Activated CD4-positive, alpha-beta T cell treated with anti-CD3 and anti-CD28 coated beads, Interleukin-2, amount 10 ng/mL, durations not matched to agents 7 days and 5 days (primary cell): ENCODE measurements around the gene NPAS2. TPM values are rescaled to one million over a fixed set of nuclear protein-coding genes. Genes with fewer than 3 reads are reported as not detected.

Experiments
- CTCF ChIA-PET: fragments of 350-600 bp; sonication (Branson Sonifier 250); formaldehyde crosslinking; loops from one replicate; lab custom pipeline; 2021; ENCODE audit warnings: antibody characterized with exemption; lab: Charles Lee
- POLR2A ChIA-PET: fragments of 350-600 bp; sonication (Branson Sonifier 250); formaldehyde crosslinking; loops from one replicate; lab custom pipeline; 2021; ENCODE audit warnings: antibody characterized with exemption; lab: Charles Lee
- DNase-seq: peaks from one replicate; pipeline ENCODE4 v3.0.0-alpha.2; 2020
- H3K27ac Mint-ChIP-seq: one replicate; pipeline ENCODE4 v1.8.0; 2021; ENCODE audit warnings: mild to moderate bottlenecking, moderate library complexity, mixed read lengths
- H3K27me3 Mint-ChIP-seq: one replicate; pipeline ENCODE4 v1.8.0; 2021; ENCODE audit warnings: mixed read lengths
- H3K36me3 Mint-ChIP-seq: one replicate; pipeline ENCODE4 v1.8.0; 2021; ENCODE audit warnings: low read depth, mixed read lengths
- H3K4me1 Mint-ChIP-seq: one replicate; pipeline ENCODE4 v1.8.0; 2021; ENCODE audit warnings: mixed read lengths
- H3K4me3 Mint-ChIP-seq: one replicate; pipeline ENCODE4 v1.8.0; 2021; ENCODE audit warnings: mild to moderate bottlenecking, moderate library complexity, mixed read lengths
- H3K9me3 Mint-ChIP-seq: one replicate; pipeline ENCODE4 v1.8.0; 2021; ENCODE audit warnings: mixed read lengths
- total RNA-seq, 2 experiments: library from RNA; stranded (reverse); gene quantifications; one replicate each; pipeline ENCODE4 v1.2.3, GENCODE V29; 2021

Gene NPAS2
- total RNA-seq, 2 experiments from 2014 or later = 5.6 to 6.1 TPM

DNA sequence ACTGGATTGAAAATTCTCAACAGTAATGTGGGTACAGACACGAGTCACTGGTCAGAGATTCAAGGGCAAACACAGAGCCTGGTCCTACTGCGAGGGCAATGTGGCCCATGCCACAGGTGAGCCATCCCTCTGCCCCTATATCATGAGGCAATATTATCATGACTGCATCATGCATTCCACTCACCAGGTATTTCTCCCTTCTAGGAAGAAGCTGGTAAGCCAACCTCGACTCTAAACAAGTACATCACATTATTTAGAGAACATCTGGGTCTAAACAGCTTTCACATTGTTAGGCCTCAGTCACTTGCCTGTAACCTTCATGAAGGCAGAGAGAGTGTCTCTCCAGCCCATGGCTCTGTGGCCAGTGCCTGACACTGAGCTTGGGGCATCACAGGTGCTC lies 167.6 kb downstream of the NPAS2 start:
- H3K4me3 Mint-ChIP-seq = no peak overlapping the region
- peaks cover 2% of the 10 kb centered on the region for H3K4me1 Mint-ChIP-seq
- no peaks in the 10 kb centered on the region for H3K36me3 Mint-ChIP-seq
- no peaks in the 10 kb centered on the region for H3K27me3 Mint-ChIP-seq
- POLR2A ChIA-PET = interaction anchor here (0.6 kb wide), 1 partner anchor 211 kb away, joined by 5 read pairs; no protein-coding TSS in a partner anchor
- DNase-seq = no peak
- H3K27ac Mint-ChIP-seq = no peak overlapping the region
- CTCF ChIA-PET = interaction anchor here (0.9 to 2.8 kb wide), 3 partner anchors 15 to 378 kb away, joined by 3 to 6 read pairs (median 6); partner anchors contain the start of gene RPL31
- H3K9me3 Mint-ChIP-seq = no peaks in the 10 kb centered on the region

DNA sequence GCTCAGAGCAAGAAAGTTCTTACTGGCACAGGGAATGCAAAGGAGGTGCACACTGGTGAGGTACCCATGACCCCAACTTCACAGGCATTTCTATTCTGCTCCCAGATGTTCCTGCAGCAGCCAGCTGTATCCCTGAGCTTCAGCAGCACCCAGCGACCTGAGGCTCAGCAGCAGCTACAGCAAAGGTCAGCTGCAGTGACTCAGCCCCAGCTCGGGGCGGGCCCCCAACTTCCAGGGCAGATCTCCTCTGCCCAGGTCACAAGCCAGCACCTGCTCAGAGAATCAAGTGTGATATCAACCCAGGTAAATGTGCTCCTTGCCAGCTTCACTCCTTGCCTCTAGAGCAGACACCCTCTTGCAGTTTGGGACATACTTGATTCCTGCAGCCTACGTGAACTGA lies 168.0 kb downstream of the NPAS2 start:
- ChIA-PET CTCF (interaction anchor here (0.9 to 2.8 kb wide), 3 partner anchors 15 to 378 kb away, joined by 3 to 6 read pairs (median 6); partner anchors contain the start of gene RPL31), POLR2A (interaction anchor here (0.6 kb wide), 1 partner anchor 210 kb away, joined by 5 read pairs; no protein-coding TSS in a partner anchor)
- Mint-ChIP-seq H3K4me1 (peaks cover 2% of the 10 kb centered on the region), H3K27ac (no peak overlapping the region), H3K9me3 (no peaks in the 10 kb centered on the region), H3K36me3 (no peaks in the 10 kb centered on the region), H3K27me3 (no peaks in the 10 kb centered on the region), H3K4me3 (no peak overlapping the region)
- DNase-seq = no peak

DNA sequence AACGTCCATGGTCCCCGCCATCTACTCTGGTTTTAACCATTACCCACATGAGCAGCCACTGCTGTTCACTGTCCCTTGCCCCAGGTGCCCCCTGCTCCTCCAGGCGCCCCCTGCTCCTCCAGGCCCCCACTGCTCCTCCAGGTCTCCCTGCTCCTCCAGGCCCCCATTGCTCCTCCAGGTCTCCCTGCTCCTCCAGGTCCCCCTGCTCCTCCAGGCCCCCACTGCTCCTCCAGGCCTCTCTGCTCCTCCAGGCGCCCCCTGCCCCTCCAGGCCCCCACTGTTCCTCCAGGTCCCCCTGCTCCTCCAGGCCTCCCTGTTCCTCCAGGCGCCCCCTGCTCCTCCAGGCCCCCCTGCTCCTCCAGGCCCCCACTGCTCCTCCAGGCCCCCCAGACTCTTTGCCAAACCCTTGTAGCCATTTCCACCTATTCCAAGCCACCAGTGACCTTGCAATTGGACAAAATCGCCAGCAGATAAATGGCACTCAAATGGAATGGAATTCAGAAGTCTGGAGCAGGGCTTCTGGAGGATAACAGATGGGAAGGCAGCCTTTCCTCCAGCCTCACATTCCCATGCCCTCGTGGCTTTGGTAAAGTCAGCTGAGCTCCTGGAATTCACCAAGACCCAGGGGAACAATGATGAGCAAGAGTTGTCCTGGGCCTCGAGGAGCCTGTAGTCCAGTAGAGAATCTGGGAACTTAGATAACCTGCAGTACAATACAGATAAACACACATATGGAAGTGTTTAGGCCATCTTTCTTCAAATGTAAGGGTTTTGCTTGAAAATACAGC lies 168.9 kb downstream of the NPAS2 start:
- H3K4me1 Mint-ChIP-seq = peaks cover 2% of the 10 kb centered on the region
- H3K4me3 Mint-ChIP-seq = no peak overlapping the region
- H3K27ac Mint-ChIP-seq = no peak overlapping the region
- ChIA-PET POLR2A (no interaction called here), CTCF (interaction anchor here (1.7 to 2.8 kb wide), 2 partner anchors 14 to 379 kb away, joined by 6 read pairs; partner anchors contain the start of gene RPL31)
- no peaks in the 10 kb centered on the region for H3K9me3 Mint-ChIP-seq
- no peaks in the 10 kb centered on the region for H3K27me3 Mint-ChIP-seq
- no peaks in the 10 kb centered on the region for H3K36me3 Mint-ChIP-seq
- DNase-seq = no peak

DNA sequence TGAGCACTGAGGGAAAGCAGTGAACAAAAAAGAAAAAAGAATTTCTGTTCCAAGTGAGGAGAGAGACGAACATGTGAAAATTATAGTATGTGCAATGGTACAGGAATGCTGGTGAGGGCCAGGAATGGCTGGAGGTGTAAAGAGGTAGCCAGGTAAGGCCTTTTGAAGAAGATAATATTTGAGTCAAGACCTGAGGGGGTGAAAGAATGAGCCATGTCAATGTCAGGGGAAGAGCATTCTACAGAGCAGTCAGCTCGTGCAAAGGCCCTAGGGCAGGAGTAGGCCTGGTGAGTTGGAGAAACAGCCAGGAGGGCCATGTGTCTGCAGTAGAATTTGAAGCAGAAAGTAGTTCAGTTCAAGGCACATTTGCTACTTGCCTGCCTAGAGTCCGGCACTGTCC lies 169.7 kb downstream of the NPAS2 start:
- no peak overlapping the region for H3K27ac Mint-ChIP-seq
- peaks cover 2% of the 10 kb centered on the region for H3K4me1 Mint-ChIP-seq
- ChIA-PET POLR2A (no interaction called here), CTCF (interaction anchor here (2.8 kb wide), 1 partner anchor 13 kb away, joined by 6 read pairs; the partner anchor contains the start of gene RPL31)
- DNase-seq = no peak
- no peaks in the 10 kb centered on the region for H3K9me3 Mint-ChIP-seq
- H3K4me3 Mint-ChIP-seq = no peak overlapping the region
- no peaks in the 10 kb centered on the region for H3K27me3 Mint-ChIP-seq
- H3K36me3 Mint-ChIP-seq = no peaks in the 10 kb centered on the region

DNA sequence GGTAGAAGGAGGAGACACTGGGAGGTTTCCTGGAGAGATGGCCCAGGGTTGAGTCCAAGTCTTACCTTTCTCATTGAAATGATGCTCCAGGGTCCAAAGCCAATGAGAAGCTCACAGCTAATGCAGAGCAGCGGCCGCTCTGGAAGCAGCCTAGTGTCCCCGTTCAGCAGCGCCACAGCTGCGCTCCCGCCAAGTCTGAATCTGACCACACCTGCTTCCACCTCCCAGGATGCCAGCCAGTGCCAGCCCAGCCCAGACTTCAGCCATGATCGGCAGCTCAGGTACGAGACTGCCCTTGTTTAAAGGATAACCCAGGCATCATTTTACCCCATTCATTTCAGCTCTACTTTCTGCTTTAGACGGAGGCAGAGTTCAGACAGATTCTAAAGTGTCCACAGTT lies 170.2 kb downstream of the NPAS2 start:
- no peaks in the 10 kb centered on the region for H3K27me3 Mint-ChIP-seq
- POLR2A ChIA-PET = no interaction called here
- no peak for DNase-seq
- H3K36me3 Mint-ChIP-seq = no peaks in the 10 kb centered on the region
- peaks cover 2% of the 10 kb centered on the region for H3K4me1 Mint-ChIP-seq
- CTCF ChIA-PET = no interaction called here
- no peak overlapping the region for H3K27ac Mint-ChIP-seq
- no peak overlapping the region for H3K4me3 Mint-ChIP-seq
- H3K9me3 Mint-ChIP-seq = no peaks in the 10 kb centered on the region

DNA sequence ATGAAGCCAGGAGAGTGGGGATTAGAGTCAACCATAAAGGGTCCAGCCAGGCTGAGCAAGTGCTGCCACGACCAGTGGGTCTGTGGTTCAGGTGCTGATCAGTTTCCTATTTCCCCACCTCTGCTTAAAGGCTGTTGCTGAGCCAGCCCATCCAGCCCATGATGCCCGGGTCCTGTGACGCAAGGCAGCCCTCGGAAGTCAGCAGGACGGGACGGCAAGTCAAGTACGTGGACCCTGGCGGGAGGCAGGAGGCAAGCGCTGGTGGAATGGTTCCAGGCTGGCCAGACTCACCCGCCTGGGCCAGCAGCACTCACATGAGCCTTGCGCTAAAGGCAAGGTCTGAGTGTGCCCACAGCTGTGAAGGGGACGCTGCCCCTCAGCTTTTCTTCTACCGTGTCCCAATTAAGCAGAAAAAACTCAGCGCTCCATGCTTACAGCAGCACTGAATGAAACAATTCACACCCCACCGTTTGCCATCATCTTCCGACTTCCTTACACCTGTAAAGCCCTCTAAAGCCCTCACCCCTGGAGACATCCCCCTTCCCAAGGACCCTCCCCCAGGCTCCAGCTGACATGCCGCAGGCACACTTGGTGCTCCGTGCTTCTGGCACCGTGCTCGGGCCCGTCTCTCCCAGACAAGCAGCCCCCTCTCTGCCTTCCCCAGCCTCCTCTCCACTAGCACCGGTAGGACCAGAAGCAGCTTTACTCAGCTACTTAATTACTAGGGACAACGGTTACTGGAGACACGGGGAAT lies 170.9 kb downstream of the NPAS2 start:
- Mint-ChIP-seq H3K36me3 (no peaks in the 10 kb centered on the region), H3K9me3 (no peaks in the 10 kb centered on the region), H3K4me3 (no peak overlapping the region), H3K27me3 (no peaks in the 10 kb centered on the region), H3K4me1 (peaks cover 2% of the 10 kb centered on the region), H3K27ac (no peak overlapping the region)
- DNase-seq = no peak
- ChIA-PET CTCF (interaction anchor here (0.6 to 0.9 kb wide), 2 partner anchors 22 to 343 kb away, joined by 3 to 5 read pairs; no protein-coding TSS in a partner anchor), POLR2A (no interaction called here)

DNA sequence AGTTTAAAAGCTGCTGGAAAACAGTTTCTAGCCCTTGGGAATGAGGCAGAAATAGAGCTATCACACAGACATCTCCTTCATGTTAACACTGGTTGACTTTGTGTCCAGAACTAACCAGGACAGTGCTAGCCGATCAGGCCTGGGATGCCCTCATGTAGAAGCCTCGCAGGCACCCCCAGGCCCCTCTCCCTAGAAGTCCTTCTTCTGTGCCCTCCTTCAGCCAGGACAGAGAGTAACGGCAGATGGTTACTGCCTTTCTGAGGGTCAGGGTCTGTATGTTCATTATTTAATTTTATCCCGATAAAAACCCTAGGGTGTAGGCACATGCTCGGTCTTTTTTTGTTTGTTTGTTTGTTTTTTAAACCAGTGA lies 171.4 kb downstream of the NPAS2 start:
- Mint-ChIP-seq H3K36me3 (no peaks in the 10 kb centered on the region), H3K27me3 (no peaks in the 10 kb centered on the region), H3K4me3 (no peak overlapping the region), H3K4me1 (peaks cover 2% of the 10 kb centered on the region), H3K27ac (no peak overlapping the region), H3K9me3 (no peaks in the 10 kb centered on the region)
- POLR2A ChIA-PET = no interaction called here
- no peak for DNase-seq
- CTCF ChIA-PET = interaction anchor here (0.6 to 0.9 kb wide), 2 partner anchors 21 to 343 kb away, joined by 3 to 5 read pairs; no protein-coding TSS in a partner anchor

DNA sequence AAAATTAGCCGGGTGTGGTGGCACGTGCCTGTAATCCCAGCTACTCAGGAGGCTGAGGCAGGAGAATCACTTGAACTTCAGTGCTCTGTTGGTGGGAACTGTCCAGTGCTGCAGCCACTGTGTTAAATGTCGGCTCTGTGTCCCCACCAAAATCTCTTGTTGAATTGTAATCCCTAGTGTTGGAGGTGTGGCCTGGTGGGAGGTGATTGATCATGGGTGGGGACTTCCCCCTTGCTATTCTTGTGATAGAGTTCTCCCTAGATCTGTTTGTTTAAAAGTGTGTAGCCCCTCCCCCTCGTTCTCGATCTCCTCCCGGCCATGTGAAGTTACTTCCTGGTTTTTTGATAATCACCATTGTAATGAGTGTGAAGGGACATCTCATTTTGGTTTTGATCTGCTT lies 172.3 kb downstream of the NPAS2 start:
- CTCF ChIA-PET = no interaction called here
- no peaks in the 10 kb centered on the region for H3K9me3 Mint-ChIP-seq

DNA sequence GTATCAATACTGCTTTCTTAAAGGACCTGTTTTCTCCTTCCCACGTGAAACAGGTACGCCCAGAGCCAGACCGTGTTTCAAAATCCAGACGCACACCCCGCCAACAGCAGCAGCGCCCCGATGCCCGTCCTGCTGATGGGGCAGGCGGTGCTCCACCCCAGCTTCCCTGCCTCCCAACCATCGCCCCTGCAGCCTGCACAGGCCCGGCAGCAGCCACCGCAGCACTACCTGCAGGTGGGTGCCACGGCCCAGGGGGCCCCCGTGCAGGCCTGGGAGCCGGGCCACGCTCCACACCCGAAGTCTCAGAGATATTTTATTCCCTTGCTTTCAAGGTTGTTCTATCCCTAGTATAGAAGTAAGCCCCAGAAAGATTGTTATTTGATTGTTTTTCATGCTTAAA lies 173.4 kb downstream of the NPAS2 start:
- ChIA-PET CTCF (no interaction called here), POLR2A (no interaction called here)
- Mint-ChIP-seq H3K4me3 (no peak overlapping the region), H3K27me3 (no peaks in the 10 kb centered on the region), H3K9me3 (no peaks in the 10 kb centered on the region), H3K4me1 (peaks cover 2% of the 10 kb centered on the region), H3K36me3 (no peaks in the 10 kb centered on the region), H3K27ac (no peak overlapping the region)
- no peak for DNase-seq

More for the DNA sequence above, 172.3 kb downstream of the NPAS2 start:
- DNase-seq = no peak
- Mint-ChIP-seq H3K27ac (no peak overlapping the region), H3K4me3 (no peak overlapping the region), H3K4me1 (peaks cover 2% of the 10 kb centered on the region), H3K36me3 (no peaks in the 10 kb centered on the region), H3K27me3 (no peaks in the 10 kb centered on the region)
- POLR2A ChIA-PET = no interaction called here

DNA sequence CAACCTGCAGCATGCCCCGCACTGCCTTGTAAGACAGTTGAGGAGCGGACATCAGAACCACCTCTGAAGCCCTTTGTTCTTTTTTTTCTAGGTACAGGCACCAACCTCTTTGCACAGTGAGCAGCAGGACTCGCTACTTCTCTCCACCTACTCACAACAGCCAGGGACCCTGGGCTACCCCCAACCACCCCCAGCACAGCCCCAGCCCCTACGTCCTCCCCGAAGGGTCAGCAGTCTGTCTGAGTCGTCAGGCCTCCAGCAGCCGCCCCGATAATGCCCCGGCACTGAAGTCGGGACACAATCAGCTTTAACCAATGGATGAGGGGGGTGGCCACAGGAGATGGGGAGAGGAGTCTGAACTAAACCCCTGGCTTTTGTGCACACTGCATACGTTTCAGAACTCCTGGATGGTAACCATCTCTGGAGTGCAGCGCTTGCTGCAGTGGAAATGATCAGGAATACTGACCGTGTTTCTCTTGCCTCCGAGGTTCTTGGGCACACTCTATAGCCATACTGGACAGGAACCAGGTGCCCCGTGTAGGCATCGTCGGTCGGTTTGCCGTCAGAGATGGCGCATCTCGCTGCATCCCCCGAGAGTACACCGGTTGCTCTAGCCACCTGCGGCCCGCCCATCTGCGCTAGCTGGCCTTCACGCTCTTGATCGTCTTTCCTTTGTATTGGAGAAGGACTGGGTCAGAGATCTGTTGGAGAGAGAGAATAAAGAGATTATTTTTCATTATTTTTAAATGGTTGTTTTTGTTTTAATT lies 175.6 kb downstream of the NPAS2 start:
- Mint-ChIP-seq H3K27me3 (no peaks in the 10 kb centered on the region), H3K4me1 (peaks cover 2% of the 10 kb centered on the region), H3K4me3 (no peak overlapping the region), H3K36me3 (no peaks in the 10 kb centered on the region), H3K27ac (no peak overlapping the region), H3K9me3 (no peaks in the 10 kb centered on the region)
- no peak for DNase-seq
- POLR2A ChIA-PET = no interaction called here
- CTCF ChIA-PET = no interaction called here

DNA sequence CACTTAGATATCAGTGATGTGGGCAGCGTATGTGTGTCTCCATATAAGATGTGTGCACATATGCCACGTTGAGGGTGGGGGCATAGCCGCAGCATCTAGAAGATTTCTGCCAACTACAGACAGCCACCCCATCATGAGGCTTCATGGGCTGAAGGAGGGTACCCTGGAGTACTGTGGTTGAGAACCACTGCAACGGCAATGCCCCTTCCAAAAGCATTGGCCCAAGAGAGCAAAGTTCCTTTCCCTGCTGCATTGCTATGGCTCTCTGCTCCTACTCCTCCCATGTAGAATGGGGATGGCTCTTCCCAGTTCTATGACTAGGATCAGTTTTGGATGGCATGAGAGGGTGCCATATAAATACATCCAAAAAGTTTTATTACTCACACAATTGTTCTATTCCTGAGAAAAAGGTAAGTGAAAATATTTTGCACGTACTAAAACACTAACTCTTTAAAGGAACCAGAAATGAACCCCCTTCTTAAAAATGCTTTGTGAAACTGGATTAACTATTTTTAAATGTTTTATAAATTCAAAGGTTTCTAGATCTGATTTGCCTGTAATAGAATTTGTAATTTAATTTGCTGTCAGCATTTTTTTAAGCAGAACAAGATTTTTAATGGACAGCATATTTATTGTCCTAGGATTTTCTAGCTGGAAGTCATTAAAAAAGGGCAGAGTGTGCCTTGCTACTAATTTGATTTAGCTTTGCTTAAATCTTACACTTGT lies 177.7 kb downstream of the NPAS2 start:
- H3K27me3 Mint-ChIP-seq = no peaks in the 10 kb centered on the region
- CTCF ChIA-PET = no interaction called here
- no peak for DNase-seq
- peaks cover 10% of the 10 kb centered on the region for H3K4me1 Mint-ChIP-seq
- POLR2A ChIA-PET = no interaction called here
- no peaks in the 10 kb centered on the region for H3K9me3 Mint-ChIP-seq
- H3K36me3 Mint-ChIP-seq = peaks cover 10% of the 10 kb centered on the region
- H3K4me3 Mint-ChIP-seq = no peak overlapping the region
- no peak overlapping the region for H3K27ac Mint-ChIP-seq

DNA sequence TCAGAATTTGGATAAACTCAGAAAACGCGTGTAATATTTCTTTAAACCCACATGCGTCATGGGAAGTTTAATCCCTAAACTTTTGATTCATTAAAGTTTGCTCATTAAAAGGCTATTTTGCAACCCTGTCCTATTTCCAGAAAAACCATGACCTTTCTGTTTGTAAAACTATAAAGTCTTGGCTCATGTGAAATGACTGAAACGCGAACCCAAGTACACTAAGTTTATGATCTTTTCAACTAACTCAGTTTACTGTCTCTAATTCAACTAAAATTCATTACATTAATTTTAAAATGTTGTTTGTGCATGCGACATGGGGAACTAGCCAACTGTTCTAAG lies 178.3 kb downstream of the NPAS2 start:
- H3K36me3 Mint-ChIP-seq = peaks cover 15% of the 10 kb centered on the region
- H3K4me1 Mint-ChIP-seq = peaks cover 13% of the 10 kb centered on the region
- H3K27me3 Mint-ChIP-seq = no peaks in the 10 kb centered on the region
- POLR2A ChIA-PET = interaction anchor here (0.8 kb wide), 1 partner anchor 185 kb away, joined by 3 read pairs; no protein-coding TSS in a partner anchor
- H3K27ac Mint-ChIP-seq = no peak overlapping the region
- H3K9me3 Mint-ChIP-seq = no peaks in the 10 kb centered on the region
- no peak for DNase-seq
- H3K4me3 Mint-ChIP-seq = no peak overlapping the region
- CTCF ChIA-PET = no interaction called here
